Stomach (tissue), 4 donors: Measurements from ENCODE around the gene CTIF.

Experiments used
- CTCF ChIP-seq, 7 experiments: fragments of 450-650 bp in 4 of 7; fragments of 200-600 bp in 3 of 7; sonication (generic) in 3 of 7; IDR thresholded peaks; one replicate each; pipeline ENCODE4 v1.5.1; 2016 to 2019; ENCODE audit warnings: antibody characterized with exemption in 7 of 7, control low read depth in 2 of 7, mild to moderate bottlenecking in 1 of 7
- EP300 ChIP-seq: sonication (generic); formaldehyde crosslinking; IDR thresholded peaks from one replicate; pipeline ENCODE4 v1.6.1; 2017; ENCODE audit warnings: antibody characterized with exemption
- POLR2AphosphoS5 ChIP-seq, 3 donors: sonication (generic); formaldehyde crosslinking; IDR thresholded peaks; one replicate each; pipeline ENCODE4 v1.6.1; 2016; ENCODE audit warnings: antibody characterized with exemption in 3 of 3

DNA sequence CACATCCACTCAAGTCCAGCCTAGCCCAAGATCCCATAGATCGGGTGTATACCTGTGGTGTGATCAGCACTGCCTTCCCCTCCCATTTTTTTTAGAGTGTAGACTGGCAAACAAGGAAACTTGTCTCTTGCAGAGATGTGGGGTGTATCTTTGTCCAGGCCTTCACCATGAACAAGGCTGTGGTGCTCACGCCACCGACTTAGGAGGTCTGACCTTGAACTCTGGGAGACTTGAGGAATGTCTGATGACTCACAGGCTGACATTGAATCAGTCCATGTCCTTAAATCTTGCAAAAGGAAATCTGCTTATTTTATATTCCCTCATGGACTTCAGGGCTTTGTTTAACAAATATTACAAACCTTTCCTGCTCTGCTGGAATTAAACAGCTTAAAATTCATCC is 4.5 kb upstream of the CTIF start:
- TF ChIP-seq EP300 (no peak), CTCF (IDR thresholded peaks at IDR 0.05) (no peak), POLR2AphosphoS5 (IDR thresholded peaks at IDR 0.05) (no peak)
